Keratinocyte (primary cell): Measurements from ENCODE around the gene DTD1. TPM values are rescaled to one million over a fixed set of nuclear protein-coding genes. Genes with fewer than 3 reads are reported as not detected.

Experiments used
- DNase-seq: peaks from one replicate; pipeline ENCODE4 v3.0.0-alpha.2; 2011; ENCODE audit warnings: low read depth, missing footprints, low spot score
- FAIRE-seq: peaks from 2 replicates; lab custom pipeline; 2011; peaks lifted over from hg19 to GRCh38; lab: Jason Lieb, UNC
- H2AFZ ChIP-seq: 2 replicates; pipeline ENCODE4 v1.6.0; 2012; ENCODE audit warnings: low read length, control low read depth, inconsistent platforms; ENCODE audit not compliant: control insufficient read depth
- H3K27ac ChIP-seq: 2 replicates; pipeline ENCODE4 v1.5.1; 2011; ENCODE audit warnings: low read length; ENCODE audit not compliant: control insufficient read depth, insufficient read depth
- H3K27me3 ChIP-seq: 3 replicates; pipeline ENCODE4 v1.6.0; 2011; ENCODE audit warnings: low read length; ENCODE audit not compliant: control insufficient read depth, insufficient read depth; ENCODE audit errors: extremely low read depth
- H3K36me3 ChIP-seq, 2 experiments: 2 replicates in 1 of 2; 3 replicates in 1 of 2; pipeline ENCODE4 v1.5.1; 2011; ENCODE audit warnings: low read length in 2 of 2, mild to moderate bottlenecking in 1 of 2; ENCODE audit not compliant: control insufficient read depth in 2 of 2, insufficient read depth in 2 of 2; ENCODE audit errors: extremely low read depth in 1 of 2
- H3K4me1 ChIP-seq: 3 replicates; pipeline ENCODE4 v1.5.1; 2011; ENCODE audit warnings: low read length; ENCODE audit not compliant: control insufficient read depth, insufficient read depth; ENCODE audit errors: extremely low read depth
- H3K4me2 ChIP-seq: 3 replicates; pipeline ENCODE4 v1.6.0; 2011; ENCODE audit warnings: low read depth, low read length; ENCODE audit not compliant: control insufficient read depth, insufficient read depth; ENCODE audit errors: extremely low read depth
- H3K4me3 ChIP-seq, 3 experiments: fragments of 200-600 bp in 1 of 3; sonication (generic) in 1 of 3; 2 replicates in 2 of 3; 3 replicates in 1 of 3; pipeline ENCODE4 v1.5.1; 2011 to 2016; ENCODE audit warnings: low read length in 3 of 3, mild to moderate bottlenecking in 3 of 3, control low read depth in 2 of 3, inconsistent platforms in 1 of 3, low read depth in 1 of 3, mixed read lengths in 1 of 3, mixed run types in 1 of 3, moderate library complexity in 1 of 3; ENCODE audit not compliant: control insufficient read depth in 2 of 3, insufficient read depth in 2 of 3; ENCODE audit errors: extremely low read depth in 1 of 3
- H3K79me2 ChIP-seq: 2 replicates; pipeline ENCODE4 v1.6.0; 2012; ENCODE audit warnings: low read length; ENCODE audit not compliant: control insufficient read depth, insufficient read depth
- H3K9ac ChIP-seq: 3 replicates; pipeline ENCODE4 v1.6.0; 2011; ENCODE audit warnings: low read length; ENCODE audit not compliant: control insufficient read depth, insufficient read depth; ENCODE audit errors: extremely low read depth
- H3K9me1 ChIP-seq: 3 replicates; pipeline ENCODE4 v1.6.0; 2011; ENCODE audit warnings: low read length; ENCODE audit not compliant: control insufficient read depth, insufficient read depth; ENCODE audit errors: extremely low read depth
- H3K9me3 ChIP-seq: 2 replicates; pipeline ENCODE4 v1.5.1; 2012; ENCODE audit warnings: low read depth, low read length; ENCODE audit not compliant: control insufficient read depth
- H4K20me1 ChIP-seq: 3 replicates; pipeline ENCODE4 v1.6.0; 2011; ENCODE audit warnings: low read length; ENCODE audit not compliant: control insufficient read depth, insufficient read depth; ENCODE audit errors: extremely low read depth
- EZH2 ChIP-seq: IDR thresholded peaks from one replicate; pipeline ENCODE4 v1.6.1; 2012; ENCODE audit warnings: inconsistent platforms, mild to moderate bottlenecking, low read length, moderate library complexity
- dilution Hi-C: fragments of 300-500 bp; cut with MboI; formaldehyde crosslinking; loops from one replicate; pipeline ENCODE4 v1.7.0; 2020; ENCODE audit warnings: low sequenced_read_pairs; ENCODE audit not compliant: extremely low pct_ligation_motif_present
- polyA plus RNA-seq, 5 experiments: library from polyadenylated mRNA; depleted of rRNA in 3 of 5; stranded (reverse) in 3 of 5; stranded (forward) in 1 of 5; unstranded in 1 of 5; fragments of >200 nt; gene quantifications; 1 replicate in 1 of 5; 2 replicates in 3 of 5; 3 replicates in 1 of 5; pipeline versions ENCODE4 v1.2.1 to v1.2.3, GENCODE V29; 2011 to 2012; ENCODE audit warnings: missing spikeins in 2 of 5, low read depth in 1 of 5, low replicate concordance in 1 of 5
- TF ChIP-seq, protein P1 (sequence below), 3 experiments: IDR thresholded peaks in 1 of 3; conservative IDR thresholded peaks in 1 of 3; optimal IDR thresholded peaks in 1 of 3; 2 replicates in 2 of 3; 3 replicates in 1 of 3; pipeline versions ENCODE3 to v1.5.1; 2011; ENCODE audit warnings: low read length in 3 of 3, mild to moderate bottlenecking in 3 of 3, moderate library complexity in 2 of 3, control low read depth in 1 of 3, inconsistent platforms in 1 of 3; ENCODE audit not compliant: insufficient read depth in 2 of 3; ENCODE audit errors: extremely low read depth in 1 of 3

The DTD1 gene
- polyA plus RNA-seq, 1 donor (not counting 4 experiments of a cell fraction or from before 2014, with no cell fraction given), result 68.3 TPM

DNA sequence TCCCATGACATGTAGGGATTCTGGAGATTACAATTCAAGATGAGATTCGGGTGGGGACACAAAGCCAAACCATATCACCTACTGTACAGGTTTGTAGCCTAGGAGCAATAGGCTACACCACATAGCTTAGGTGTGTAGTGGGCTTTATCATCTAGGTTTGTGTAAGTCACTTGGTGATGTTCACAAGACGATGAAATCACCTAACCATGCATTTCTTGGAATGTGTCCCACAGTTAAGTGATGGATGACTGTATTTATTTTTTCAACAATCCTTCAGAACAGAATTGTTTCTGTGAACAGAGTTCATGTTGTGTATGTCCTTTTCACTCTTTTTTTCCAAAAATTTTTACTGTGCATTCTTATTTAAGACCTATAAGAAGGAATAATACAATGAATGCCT, 76.1 kb downstream of the DTD1 start:
- no peaks in the 10 kb centered on the region for H3K27me3 ChIP-seq
- H3K36me3 ChIP-seq, result peaks cover 0 to 3% of the 10 kb centered on the region in 2 experiments
- no peak for FAIRE-seq
- no peaks in the 10 kb centered on the region for H3K9me3 ChIP-seq
- no peak overlapping the region for H3K4me3 ChIP-seq
- H3K79me2 ChIP-seq, result no peaks in the 10 kb centered on the region
- no peak overlapping the region for H3K27ac ChIP-seq
- H3K4me1 ChIP-seq, result no peaks in the 10 kb centered on the region
- H3K4me2 ChIP-seq, result no peak overlapping the region
- TF ChIP-seq, protein P1, sequence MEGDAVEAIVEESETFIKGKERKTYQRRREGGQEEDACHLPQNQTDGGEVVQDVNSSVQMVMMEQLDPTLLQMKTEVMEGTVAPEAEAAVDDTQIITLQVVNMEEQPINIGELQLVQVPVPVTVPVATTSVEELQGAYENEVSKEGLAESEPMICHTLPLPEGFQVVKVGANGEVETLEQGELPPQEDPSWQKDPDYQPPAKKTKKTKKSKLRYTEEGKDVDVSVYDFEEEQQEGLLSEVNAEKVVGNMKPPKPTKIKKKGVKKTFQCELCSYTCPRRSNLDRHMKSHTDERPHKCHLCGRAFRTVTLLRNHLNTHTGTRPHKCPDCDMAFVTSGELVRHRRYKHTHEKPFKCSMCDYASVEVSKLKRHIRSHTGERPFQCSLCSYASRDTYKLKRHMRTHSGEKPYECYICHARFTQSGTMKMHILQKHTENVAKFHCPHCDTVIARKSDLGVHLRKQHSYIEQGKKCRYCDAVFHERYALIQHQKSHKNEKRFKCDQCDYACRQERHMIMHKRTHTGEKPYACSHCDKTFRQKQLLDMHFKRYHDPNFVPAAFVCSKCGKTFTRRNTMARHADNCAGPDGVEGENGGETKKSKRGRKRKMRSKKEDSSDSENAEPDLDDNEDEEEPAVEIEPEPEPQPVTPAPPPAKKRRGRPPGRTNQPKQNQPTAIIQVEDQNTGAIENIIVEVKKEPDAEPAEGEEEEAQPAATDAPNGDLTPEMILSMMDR (optimal IDR thresholded peaks at IDR 0.05 in 1 of 3, IDR thresholded peaks at IDR 0.05 in 1 of 3, conservative IDR thresholded peaks at IDR 0.05 in 1 of 3; ENCODE audit: extremely low read depth in 1 of 3, insufficient read depth in 2 of 3, low read length in 3 of 3), result no peak
- no peak for TF ChIP-seq EZH2
- H3K9me1 ChIP-seq, result no peaks in the 10 kb centered on the region
- no peak for DNase-seq
- H2AFZ ChIP-seq, result no peak overlapping the region
- no peak overlapping the region for H3K9ac ChIP-seq
- dilution Hi-C loops, result no loop called here
- H4K20me1 ChIP-seq, result no peaks in the 10 kb centered on the region

DNA sequence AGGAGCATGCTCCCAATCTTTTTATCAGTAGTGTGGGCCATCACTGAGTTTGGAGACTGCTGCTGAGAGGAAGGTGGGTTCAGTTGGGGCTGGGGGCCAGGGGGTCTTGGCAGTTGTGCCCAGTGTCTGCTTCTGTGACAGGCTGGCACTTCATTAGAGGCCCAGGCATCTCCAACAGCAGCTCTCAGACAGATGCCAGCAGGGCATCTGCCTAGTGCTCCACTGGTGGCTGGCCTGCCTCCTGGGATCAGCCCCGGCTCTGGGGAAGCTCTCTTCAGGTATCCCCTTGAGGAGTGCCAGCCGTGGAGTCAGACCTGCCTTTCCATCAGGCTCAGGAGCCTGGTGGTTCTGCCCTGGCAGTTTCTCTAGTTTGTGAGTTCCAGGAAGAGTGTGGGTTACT, 77.3 kb downstream of the DTD1 start:
- no peak for DNase-seq
- dilution Hi-C loops, result no loop called here
- Histone ChIP-seq H3K9me3 (no peaks in the 10 kb centered on the region), H3K36me3 (no peaks in the 10 kb centered on the region), H4K20me1 (no peaks in the 10 kb centered on the region), H3K9ac (no peak overlapping the region), H3K4me2 (no peak overlapping the region), H3K27me3 (no peaks in the 10 kb centered on the region), H3K4me1 (no peaks in the 10 kb centered on the region), H3K27ac (no peak overlapping the region), H3K79me2 (no peaks in the 10 kb centered on the region), H3K9me1 (no peaks in the 10 kb centered on the region), H2AFZ (no peak overlapping the region), H3K4me3 (no peak overlapping the region)
- no peak for FAIRE-seq
- no peak for TF ChIP-seq EZH2
- TF ChIP-seq, protein P1 (optimal IDR thresholded peaks at IDR 0.05 in 1 of 3, IDR thresholded peaks at IDR 0.05 in 1 of 3, conservative IDR thresholded peaks at IDR 0.05 in 1 of 3; ENCODE audit: extremely low read depth in 1 of 3, insufficient read depth in 2 of 3, low read length in 3 of 3), result no peak
